D721Med (cell line): ENCODE results near the gene AFAP1L1.

Experiments used
- DNase-seq: peaks from one replicate; pipeline ENCODE4 v3.0.0; 2011; ENCODE audit warnings: low spot score; ENCODE audit not compliant: insufficient read length
- FAIRE-seq: peaks from 2 replicates; lab custom pipeline; 2011; peaks lifted over from hg19 to GRCh38; lab: Jason Lieb, UNC
- CTCF ChIP-seq: IDR thresholded peaks from 2 replicates; pipeline ENCODE4 v1.5.1; 2012; ENCODE audit warnings: mild to moderate bottlenecking, control low read depth; ENCODE audit not compliant: insufficient read depth; ENCODE audit errors: missing control alignments

Gene AFAP1L1

GRCh38 chr5:149326611-149327010 is 55.0 kb downstream of the AFAP1L1 start:
- TF ChIP-seq CTCF = no peak
- FAIRE-seq = peak; percentile 84
- peak; percentile 73 for DNase-seq

GRCh38 chr5:149328177-149328576 is 56.5 kb downstream of the AFAP1L1 start:
- no peak for TF ChIP-seq CTCF
- DNase-seq (no peak), FAIRE-seq (no peak)

GRCh38 chr5:149333711-149334443 is 62.2 kb downstream of the AFAP1L1 start:
- no peak for DNase-seq
- FAIRE-seq = no peak
- no peak for TF ChIP-seq CTCF

GRCh38 chr5:149337736-149338135 is 66.1 kb downstream of the AFAP1L1 start:
- DNase-seq (no peak), FAIRE-seq (no peak)
- TF ChIP-seq CTCF = no peak

GRCh38 chr5:149338364-149338763 is 66.7 kb downstream of the AFAP1L1 start:
- DNase-seq (no peak), FAIRE-seq (no peak)
- TF ChIP-seq CTCF = no peak

- no peak for TF ChIP-seq CTCF
- FAIRE-seq (no peak), DNase-seq (no peak)
Observed at GRCh38 chr5:149340920-149341319, 69.3 kb downstream of the AFAP1L1 start.

GRCh38 chr5:149341876-149342275 is 70.2 kb downstream of the AFAP1L1 start:
- DNase-seq (no peak), FAIRE-seq (no peak)
- no peak for TF ChIP-seq CTCF
